CD14-positive monocyte (primary cell): Measurements from ENCODE around the gene PLEKHJ1. TPM values are rescaled to one million over a fixed set of nuclear protein-coding genes. Genes with fewer than 3 reads are reported as not detected.

ENCODE experiments used
- DNase-seq, 3 donors: peaks; one replicate each; pipeline ENCODE4 v3.0.0-alpha.2; 2011 to 2022
- H2AFZ ChIP-seq: 2 replicates; pipeline ENCODE4 v1.6.0; 2012; ENCODE audit warnings: mild to moderate bottlenecking, low read depth, low read length, inconsistent platforms; ENCODE audit not compliant: insufficient read depth, poor library complexity, severe bottlenecking
- H3K27ac ChIP-seq, 2 donors: 1 replicate in 1 of 2; 2 replicates in 1 of 2; pipeline ENCODE4 v1.5.1; 2012 to 2013; ENCODE audit warnings: low read length in 2 of 2, control low read depth in 1 of 2, inconsistent platforms in 1 of 2, low read depth in 1 of 2, mild to moderate bottlenecking in 1 of 2
- H3K27me3 ChIP-seq, 2 donors: one replicate each; pipeline versions ENCODE4 v1.6.0 to v1.6.1; 2011 to 2013; ENCODE audit warnings: low read length in 2 of 2; ENCODE audit not compliant: control insufficient read depth in 2 of 2, insufficient read depth in 2 of 2
- H3K36me3 ChIP-seq, 2 donors: replicated peaks in 1 of 2; 1 replicate in 1 of 2; 2 replicates in 1 of 2; pipeline versions ENCODE4 v1.5.1 to v1.6.1; 2012 to 2013; ENCODE audit warnings: low read length in 2 of 2, control low read depth in 1 of 2, inconsistent platforms in 1 of 2, mild to moderate bottlenecking in 1 of 2; ENCODE audit not compliant: insufficient read depth in 2 of 2, control insufficient read depth in 1 of 2
- H3K4me1 ChIP-seq, 2 donors: 1 replicate in 1 of 2; 2 replicates in 1 of 2; pipeline versions ENCODE4 v1.5.1 to v1.6.1; 2012 to 2013; ENCODE audit warnings: low read length in 2 of 2, control low read depth in 1 of 2, inconsistent platforms in 1 of 2, mild to moderate bottlenecking in 1 of 2, moderate library complexity in 1 of 2; ENCODE audit not compliant: insufficient read depth in 2 of 2, control insufficient read depth in 1 of 2
- H3K4me2 ChIP-seq: replicated peaks from 2 replicates; pipeline ENCODE3; 2012; ENCODE audit warnings: low read length, moderate library complexity, mild to moderate bottlenecking; ENCODE audit not compliant: poor library complexity, severe bottlenecking; ENCODE audit errors: extremely low read depth
- H3K4me3 ChIP-seq, 3 experiments: fragments of 200-600 bp in 1 of 3; sonication (generic) in 1 of 3; replicated peaks in 1 of 3; 1 replicate in 2 of 3; 2 replicates in 1 of 3; pipeline ENCODE4 v1.5.1; 2011 to 2013; ENCODE audit warnings: low read length in 3 of 3, mild to moderate bottlenecking in 3 of 3, control low read depth in 2 of 3, low read depth in 2 of 3, inconsistent platforms in 1 of 3, moderate library complexity in 1 of 3
- H3K79me2 ChIP-seq: 2 replicates; pipeline ENCODE4 v1.6.0; 2012; ENCODE audit warnings: mild to moderate bottlenecking, control low read depth, inconsistent platforms, low read length, moderate library complexity; ENCODE audit not compliant: insufficient read depth
- H3K9ac ChIP-seq: 2 replicates; pipeline ENCODE4 v1.6.0; 2017; ENCODE audit warnings: low read length, mild to moderate bottlenecking; ENCODE audit not compliant: insufficient read depth, poor library complexity, severe bottlenecking
- H3K9me3 ChIP-seq, 2 donors: replicated peaks in 1 of 2; 1 replicate in 1 of 2; 2 replicates in 1 of 2; pipeline versions ENCODE4 v1.5.1 to v1.6.1; 2012 to 2013; ENCODE audit warnings: low read length in 2 of 2, control low read depth in 1 of 2; ENCODE audit not compliant: control insufficient read depth in 1 of 2, insufficient read depth in 1 of 2
- H4K20me1 ChIP-seq: 2 replicates; pipeline ENCODE4 v1.6.0; 2012; ENCODE audit warnings: mild to moderate bottlenecking, low read length, control low read depth, moderate library complexity; ENCODE audit not compliant: insufficient read depth
- H3K27ac Mint-ChIP-seq, 7 donors: one replicate each; pipeline ENCODE4 v1.8.0; 2020; ENCODE audit warnings: mild to moderate bottlenecking in 7 of 7, mixed read lengths in 7 of 7, moderate library complexity in 6 of 7, inconsistent platforms in 2 of 7
- H3K27me3 Mint-ChIP-seq, 3 donors: one replicate each; pipeline ENCODE4 v1.8.0; 2021 to 2022; ENCODE audit warnings: low read depth in 3 of 3, mild to moderate bottlenecking in 3 of 3, mixed read lengths in 3 of 3, moderate library complexity in 3 of 3, inconsistent platforms in 1 of 3
- H3K36me3 Mint-ChIP-seq, 2 donors: one replicate each; pipeline ENCODE4 v1.8.0; 2020; ENCODE audit warnings: mixed read lengths in 2 of 2, inconsistent platforms in 1 of 2, mild to moderate bottlenecking in 1 of 2
- H3K4me1 Mint-ChIP-seq: one replicate; pipeline ENCODE4 v1.8.0; 2020; ENCODE audit warnings: mild to moderate bottlenecking, mixed read lengths
- H3K4me3 Mint-ChIP-seq, 2 donors: one replicate each; pipeline ENCODE4 v1.8.0; 2020; ENCODE audit warnings: mild to moderate bottlenecking in 2 of 2, mixed read lengths in 2 of 2, moderate library complexity in 1 of 2
- H3K9me3 Mint-ChIP-seq, 7 donors: one replicate each; pipeline ENCODE4 v1.8.0; 2020 to 2022; ENCODE audit warnings: mixed read lengths in 7 of 7, mild to moderate bottlenecking in 6 of 7, moderate library complexity in 6 of 7, inconsistent platforms in 2 of 7
- CTCF ChIP-seq: fragments of 200-600 bp; IDR thresholded peaks from one replicate; pipeline ENCODE4 v1.8.0; 2022; ENCODE audit warnings: antibody characterized with exemption, mild to moderate bottlenecking
- WGBS: methylation state at CpG from one replicate; pipeline ENCODE4 v1.1.5; 2013; ENCODE audit warnings: missing lambda C conversion rate; ENCODE audit not compliant: insufficient coverage; 5-methylcytosine and 5-hydroxymethylcytosine counted together
- intact Hi-C, 2 donors: fragments of 100-400 bp; cut with micrococcal nuclease; formaldehyde crosslinking; loops; one replicate each; pipeline versions ENCODE4 v1.15.0 to v1.15.1; 2023
- polyA plus RNA-seq, 3 donors: library from polyadenylated mRNA; depleted of rRNA in 1 of 3; unstranded in 2 of 3; stranded (reverse) in 1 of 3; fragments of 300-500 nt in 2 of 3; fragments of >200 nt in 1 of 3; fragmentation: Illumina TruSeq in 2 of 3; gene quantifications; 1 replicate in 2 of 3; 2 replicates in 1 of 3; pipeline ENCODE4 v1.2.3, GENCODE V29; 2012 to 2021

Gene PLEKHJ1
- polyA plus RNA-seq, 3 donors = 62.1 to 90.0 (median 69.0) TPM

- H3K9me3 ChIP-seq = no peaks in the 10 kb centered on the region
- H3K9ac ChIP-seq = no peak overlapping the region
- Mint-ChIP-seq H3K27me3 (no peaks in the 10 kb centered on the region), H3K9me3 (peaks cover 0 to 3% (median 0%) of the 10 kb centered on the region in 7 donors), H3K4me1 (no peaks in the 10 kb centered on the region), H3K36me3 (peaks cover 60 to 87% of the 10 kb centered on the region in 2 donors), H3K4me3 (no peak overlapping the region), H3K27ac (peak overlapping the region in 1 of 7 donors; percentile 5)
- 95% methylated on average over 10 of the region's 13 CpGs for WGBS
- no peak overlapping the region for H2AFZ ChIP-seq
- H3K27me3 ChIP-seq = no peaks in the 10 kb centered on the region
- H3K79me2 ChIP-seq = peaks cover 5% of the 10 kb centered on the region
- H3K4me3 ChIP-seq = no peak overlapping the region
- no peak for TF ChIP-seq CTCF
- H3K4me2 ChIP-seq = no peak overlapping the region
- no peak for DNase-seq
- H3K36me3 ChIP-seq = peaks cover 67 to 91% of the 10 kb centered on the region in 2 donors
- H3K4me1 ChIP-seq = peaks cover 0 to 10% of the 10 kb centered on the region in 2 donors
- H4K20me1 ChIP-seq = peaks cover 43% of the 10 kb centered on the region
- peak overlapping the region in 1 of 2 donors; percentile 6 for H3K27ac ChIP-seq
- intact Hi-C loops = no loop called here
Observed at GRCh38 chr19:2224754-2225349, 11.3 kb downstream of the PLEKHJ1 start.

- no peaks in the 10 kb centered on the region for H3K27me3 ChIP-seq
- no peak overlapping the region for H3K4me2 ChIP-seq
- Mint-ChIP-seq H3K4me3 (no peak overlapping the region), H3K4me1 (no peaks in the 10 kb centered on the region), H3K27ac (peak overlapping the region in 1 of 7 donors; percentile 46), H3K36me3 (peaks cover 63 to 88% of the 10 kb centered on the region in 2 donors), H3K27me3 (no peaks in the 10 kb centered on the region), H3K9me3 (peaks cover 0 to 3% (median 0%) of the 10 kb centered on the region in 7 donors)
- no peak for TF ChIP-seq CTCF
- WGBS = 100% methylated on average over 8 of the region's 14 CpGs
- peaks cover 66 to 91% of the 10 kb centered on the region in 2 donors for H3K36me3 ChIP-seq
- no peak overlapping the region for H3K27ac ChIP-seq
- H3K4me3 ChIP-seq = no peak overlapping the region
- intact Hi-C loops = no loop called here
- no peaks in the 10 kb centered on the region for H3K9me3 ChIP-seq
- peaks cover 34% of the 10 kb centered on the region for H4K20me1 ChIP-seq
- no peak for DNase-seq
- no peak overlapping the region for H3K9ac ChIP-seq
- no peak overlapping the region for H2AFZ ChIP-seq
- H3K79me2 ChIP-seq = peaks cover 5% of the 10 kb centered on the region
- H3K4me1 ChIP-seq = peaks cover 0 to 10% of the 10 kb centered on the region in 2 donors
Observed at GRCh38 chr19:2223959-2224358, 12.2 kb downstream of the PLEKHJ1 start.
